DMS 273 (cell line): ENCODE data around the gene PTPN20.
"Not testable (repeated sequence)": the region's sequence is repeated elsewhere in the genome, so short reads cannot be mapped to it uniquely, and the experiment has no call there.

ENCODE experiments used
- DNase-seq: peaks from one replicate; lab custom pipeline; 2025; ENCODE audit not compliant: unreplicated experiment; lab: John Stamatoyannopoulos, UW

PTPN20 gene

GRCh38 chr10:46952540-46952939 lies 41.3 kb downstream of the PTPN20 start:
- not testable (repeated sequence) for DNase-seq

GRCh38 chr10:46960742-46961141 lies 49.5 kb downstream of the PTPN20 start:
- not testable (repeated sequence) for DNase-seq

- not testable (repeated sequence) for DNase-seq
Observed at GRCh38 chr10:46963356-46963755, 52.1 kb downstream of the PTPN20 start.

- DNase-seq = not testable (repeated sequence)
Observed at GRCh38 chr10:46967013-46967412, 55.8 kb downstream of the PTPN20 start.

GRCh38 chr10:46980223-46980622 lies 69.0 kb downstream of the PTPN20 start:
- not testable (repeated sequence) for DNase-seq

GRCh38 chr10:46987233-46987924 lies 76.2 kb downstream of the PTPN20 start:
- DNase-seq = not testable (repeated sequence)

- DNase-seq = peak; percentile 52
Observed at GRCh38 chr10:46992803-46993561, 81.8 kb downstream of the PTPN20 start.

- DNase-seq = peak; percentile 1
Observed at GRCh38 chr10:46995234-46995633, 84.0 kb downstream of the PTPN20 start.

- no peak for DNase-seq
Observed at GRCh38 chr10:46998192-46998591, 87.0 kb downstream of the PTPN20 start.

GRCh38 chr10:46998595-46998994 lies 87.4 kb downstream of the PTPN20 start:
- DNase-seq = no peak

GRCh38 chr10:46999217-46999616 lies 88.0 kb downstream of the PTPN20 start:
- DNase-seq = no peak

- no peak for DNase-seq
Observed at GRCh38 chr10:47008769-47009168, 97.5 kb downstream of the PTPN20 start.

- no peak for DNase-seq
Observed at GRCh38 chr10:47009215-47009838, 98.1 kb downstream of the PTPN20 start.

- no peak for DNase-seq
Observed at GRCh38 chr10:47010036-47010435, 98.8 kb downstream of the PTPN20 start.

GRCh38 chr10:47012214-47012613 lies 101.0 kb downstream of the PTPN20 start:
- no peak for DNase-seq

- no peak for DNase-seq
Observed at GRCh38 chr10:47013507-47014154, 102.4 kb downstream of the PTPN20 start.

GRCh38 chr10:47015404-47015803 lies 104.2 kb downstream of the PTPN20 start:
- DNase-seq = no peak

GRCh38 chr10:47016564-47016963 lies 105.3 kb downstream of the PTPN20 start:
- no peak for DNase-seq

GRCh38 chr10:47018026-47018735 lies 107.0 kb downstream of the PTPN20 start:
- DNase-seq = no peak

GRCh38 chr10:47019155-47020145 lies 108.2 kb downstream of the PTPN20 start:
- DNase-seq = no peak
